Measurements from ENCODE around the gene MSH5. TPM values are rescaled to one million over a fixed set of nuclear protein-coding genes. Genes with fewer than 3 reads are reported as not detected.

Gene MSH5
- total RNA-seq, 1 experiment from 2014 or later = 43.1 TPM

GRCh38 chr6:31702819-31703716 is 36.7 kb upstream of the MSH5 start, which contains the start of gene ABHD16A:
Gene ABHD16A, minus strand, starts transcription at chr6:31703324. Its CDS starts 43 bp downstream, at chr6:31703281.
- H3K4me1 Mint-ChIP-seq = peaks cover 12% of the 10 kb centered on the region
- ChIA-PET CTCF (interaction anchor here (0.6 to 2.2 kb wide), 19 partner anchors 9 to 249 kb away, joined by 3 to 15 read pairs (median 5); partner anchors contain the start of genes DDAH2, LY6G5C, MPIG6B and VARS1), POLR2A (interaction anchor here (1.0 to 1.3 kb wide), 5 partner anchors 14 to 124 kb away, joined by 3 to 5 read pairs (median 4); partner anchors contain the start of genes C6orf47, GPANK1 and HSPA1B)
- H3K27ac Mint-ChIP-seq = peak within 1 kb of the TSS; percentile 99
- H3K4me3 Mint-ChIP-seq = peak within 1 kb of the TSS; percentile 95
- H3K36me3 Mint-ChIP-seq = no peaks in the 10 kb centered on the region; the same call in 1 of the 2 replicates
- ATAC-seq = peak; percentile 95
- peak; percentile 98 for DNase-seq (ENCODE audit: low spot score)
- peaks cover 7% of the 10 kb centered on the region; the same call in 1 of the 2 replicates for H3K27me3 Mint-ChIP-seq (ENCODE audit: low read depth)
- H3K9me3 Mint-ChIP-seq = no peaks in the 10 kb centered on the region
- TF ChIP-seq SP1 (CRISPR knock-in tag; conservative IDR thresholded peaks at IDR 0.05) = peak; percentile 68
- no peak for TF ChIP-seq GTF2I (CRISPR knock-in tag; conservative IDR thresholded peaks at IDR 0.05)
- no peak for TF ChIP-seq SMAD4 (CRISPR knock-in tag; IDR thresholded peaks at IDR 0.05)
- no peak for TF ChIP-seq ZNF396 (CRISPR knock-in tag; IDR thresholded peaks at IDR 0.05; ENCODE audit: borderline replicate concordance)
- TF ChIP-seq GABPB1 (CRISPR knock-in tag; IDR thresholded peaks at IDR 0.05) = peak; percentile 85
- 0 out of 2 replicates have a peak, but pooled peaks have one; percentile 44 for TF ChIP-seq CREM (CRISPR knock-in tag; IDR thresholded peaks at IDR 0.05)
- TF ChIP-seq FOXK1 (CRISPR knock-in tag; IDR thresholded peaks at IDR 0.05) = 0 out of 2 replicates have a peak, but pooled peaks have one; percentile 45
- TF ChIP-seq ZNF425 (CRISPR knock-in tag; conservative IDR thresholded peaks at IDR 0.05) = no peak

DNA sequence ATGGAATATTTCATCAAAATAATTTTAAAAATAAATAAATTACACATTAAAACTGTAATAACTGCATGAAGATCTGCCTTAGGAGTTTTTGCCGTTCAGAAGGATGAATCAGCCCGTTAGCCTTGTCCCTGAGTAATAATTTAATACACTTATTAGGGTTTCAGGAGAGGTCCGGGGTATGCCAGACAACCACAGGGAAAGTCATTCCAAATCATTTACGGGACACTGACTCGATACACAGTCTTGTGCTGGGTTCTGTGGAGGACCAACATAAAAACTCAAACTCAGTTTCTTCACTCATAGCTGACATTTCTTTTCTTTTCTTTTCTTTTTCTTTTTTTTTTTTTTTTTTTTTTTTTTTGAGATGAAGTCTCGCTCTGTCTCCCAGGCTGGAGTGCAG is 33.9 kb upstream of the MSH5 start:
- POLR2A ChIA-PET = no interaction called here
- no peak overlapping the region for H3K4me3 Mint-ChIP-seq

More for the DNA sequence above, 33.9 kb upstream of the MSH5 start:
- Mint-ChIP-seq H3K36me3 (no peaks in the 10 kb centered on the region), H3K27me3 (ENCODE audit: low read depth) (peaks cover 7% of the 10 kb centered on the region; the same call in 1 of the 2 replicates), H3K9me3 (no peaks in the 10 kb centered on the region), H3K27ac (no peak overlapping the region), H3K4me1 (peaks cover 19% of the 10 kb centered on the region)
- DNase-seq (ENCODE audit: low spot score) (no peak), ATAC-seq (no peak)
- TF ChIP-seq ZNF512 (CRISPR knock-in tag; IDR thresholded peaks at IDR 0.05; ENCODE audit: borderline replicate concordance) (no peak), SMAD4 (CRISPR knock-in tag; IDR thresholded peaks at IDR 0.05) (no peak), PRDM15 (CRISPR knock-in tag; IDR thresholded peaks at IDR 0.05) (no peak)
- CTCF ChIA-PET = interaction anchor here (0.6 to 1.4 kb wide), 5 partner anchors 32 to 1595 kb away, joined by 3 to 4 read pairs (median 3); partner anchors contain the start of gene GPANK1

All from WTC11 (cell line).